GM18951 (cell line): Measurements from ENCODE around the gene PCDHGA12.
"Not testable (repeated sequence)": the region's sequence is repeated elsewhere in the genome, so short reads cannot be mapped to it uniquely, and the experiment has no call there.

ENCODE experiments used
- POLR2A ChIP-seq: IDR thresholded peaks from 4 replicates; pipeline ENCODE4 v1.6.1; 2011; ENCODE audit warnings: mild to moderate bottlenecking; ENCODE audit not compliant: insufficient read length, insufficient read depth; ENCODE audit errors: extremely low read depth
- in situ Hi-C: fragments of 300-500 bp; cut with MboI; formaldehyde crosslinking; loops from one replicate; pipeline ENCODE4 v1.12.0; 2022; ENCODE audit warnings: low sequenced_read_pairs, mixed read lengths, inconsistent platforms; ENCODE audit not compliant: unreplicated experiment

The PCDHGA12 gene

DNA sequence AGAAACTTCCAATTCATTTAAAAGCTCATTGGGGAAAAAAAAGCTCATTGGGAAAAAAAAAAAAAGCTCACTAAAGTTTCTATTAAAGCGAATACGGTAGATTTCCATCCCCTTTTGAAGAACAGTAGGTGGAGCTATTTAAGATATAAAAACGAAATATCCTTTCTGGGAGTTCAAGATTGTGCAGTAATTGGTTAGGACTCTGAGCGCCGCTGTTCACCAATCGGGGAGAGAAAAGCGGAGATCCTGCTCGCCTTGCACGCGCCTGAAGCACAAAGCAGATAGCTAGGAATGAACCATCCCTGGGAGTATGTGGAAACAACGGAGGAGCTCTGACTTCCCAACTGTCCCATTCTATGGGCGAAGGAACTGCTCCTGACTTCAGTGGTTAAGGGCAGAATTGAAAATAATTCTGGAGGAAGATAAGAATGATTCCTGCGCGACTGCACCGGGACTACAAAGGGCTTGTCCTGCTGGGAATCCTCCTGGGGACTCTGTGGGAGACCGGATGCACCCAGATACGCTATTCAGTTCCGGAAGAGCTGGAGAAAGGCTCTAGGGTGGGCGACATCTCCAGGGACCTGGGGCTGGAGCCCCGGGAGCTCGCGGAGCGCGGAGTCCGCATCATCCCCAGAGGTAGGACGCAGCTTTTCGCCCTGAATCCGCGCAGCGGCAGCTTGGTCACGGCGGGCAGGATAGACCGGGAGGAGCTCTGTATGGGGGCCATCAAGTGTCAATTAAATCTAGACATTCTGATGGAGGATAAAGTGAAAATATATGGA is at the start of gene PCDHGA12:
PCDHGA12 (plus strand) TSS at position 176 of the 782 bp plus-strand sequence; CDS start at position 429, 253 bp downstream.
- in situ Hi-C loops: no loop called here
- TF ChIP-seq POLR2A: no peak

- in situ Hi-C loops: no loop called here
- TF ChIP-seq POLR2A: no peak
Measured at GRCh38 chr5:141382469-141383294, 47.6 kb upstream of the PCDHGA12 start, which contains the start of gene PCDHGA7. TSS of gene PCDHGA7 (plus strand) at chr5:141382742. CDS start at chr5:141382900, 158 bp downstream.

DNA sequence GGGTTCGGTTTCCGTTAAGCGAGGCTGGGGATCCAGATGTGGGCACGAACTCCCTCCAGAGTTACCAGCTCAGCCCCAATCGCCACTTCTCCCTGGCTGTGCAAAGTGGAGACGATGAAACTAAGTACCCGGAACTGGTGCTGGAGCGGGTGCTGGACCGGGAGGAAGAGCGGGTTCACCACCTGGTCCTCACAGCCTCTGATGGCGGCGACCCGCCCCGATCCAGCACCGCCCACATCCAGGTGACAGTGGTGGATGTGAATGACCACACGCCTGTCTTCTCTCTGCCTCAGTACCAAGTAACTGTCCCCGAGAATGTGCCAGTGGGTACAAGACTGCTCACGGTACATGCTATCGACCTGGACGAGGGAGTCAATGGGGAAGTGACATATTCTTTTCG is 47.0 kb upstream of the PCDHGA12 start:
- in situ Hi-C loops: no loop called here
- TF ChIP-seq POLR2A: no peak

DNA sequence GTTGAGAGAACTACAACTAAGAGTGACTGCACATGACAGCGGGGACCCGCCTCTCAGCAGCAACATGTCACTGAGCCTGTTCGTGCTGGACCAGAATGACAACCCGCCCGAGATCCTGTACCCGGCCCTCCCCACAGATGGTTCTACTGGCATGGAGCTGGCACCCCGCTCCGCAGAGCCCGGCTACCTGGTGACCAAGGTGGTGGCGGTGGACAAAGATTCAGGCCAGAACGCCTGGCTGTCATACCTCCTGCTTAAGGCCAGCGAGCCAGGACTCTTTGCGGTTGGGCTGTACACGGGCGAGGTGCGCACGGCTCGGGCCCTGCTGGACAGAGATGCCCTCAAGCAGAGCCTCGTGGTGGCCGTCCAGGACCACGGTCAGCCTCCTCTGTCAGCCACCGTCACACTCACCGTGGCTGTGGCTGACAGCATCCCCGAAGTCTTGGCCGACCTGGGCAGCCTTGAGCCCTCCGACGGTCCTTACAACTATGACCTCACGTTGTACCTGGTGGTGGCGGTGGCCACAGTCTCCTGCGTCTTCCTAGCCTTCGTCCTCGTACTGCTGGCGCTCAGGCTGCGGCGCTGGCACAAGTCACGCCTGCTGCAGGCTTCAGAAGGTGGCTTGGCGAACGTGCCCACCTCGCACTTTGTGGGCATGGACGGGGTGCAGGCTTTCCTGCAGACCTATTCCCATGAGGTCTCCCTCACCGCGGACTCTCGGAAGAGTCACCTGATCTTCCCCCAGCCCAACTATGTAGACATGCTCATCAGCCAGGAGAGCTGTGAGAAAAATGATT is 45.6 kb upstream of the PCDHGA12 start:
- in situ Hi-C loops: no loop called here
- TF ChIP-seq POLR2A: no peak

GRCh38 chr5:141387557-141388311 is 42.6 kb upstream of the PCDHGA12 start, which contains the start of gene PCDHGB4:
TSS of gene PCDHGB4 (plus strand) at chr5:141387698. CDS start at chr5:141387885, 187 bp downstream.
- in situ Hi-C loops: not testable (repeated sequence)

DNA sequence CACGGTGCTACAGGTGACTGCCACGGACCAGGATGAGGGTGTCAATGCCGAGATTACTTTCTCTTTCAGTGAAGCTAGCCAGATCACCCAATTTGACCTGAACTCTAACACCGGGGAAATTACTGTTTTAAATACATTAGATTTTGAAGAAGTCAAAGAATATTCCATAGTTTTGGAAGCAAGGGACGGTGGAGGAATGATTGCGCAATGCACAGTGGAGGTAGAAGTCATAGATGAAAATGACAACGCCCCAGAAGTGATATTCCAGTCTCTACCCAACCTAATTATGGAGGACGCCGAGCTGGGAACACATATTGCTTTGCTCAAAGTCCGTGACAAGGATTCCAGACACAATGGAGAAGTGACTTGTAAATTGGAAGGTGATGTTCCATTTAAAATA is 41.6 kb upstream of the PCDHGA12 start:
- in situ Hi-C loops: no loop called here
- TF ChIP-seq POLR2A: no peak

- TF ChIP-seq POLR2A: no peak
- in situ Hi-C loops: no loop called here
Measured at GRCh38 chr5:141389153-141390042, 40.9 kb upstream of the PCDHGA12 start.

DNA sequence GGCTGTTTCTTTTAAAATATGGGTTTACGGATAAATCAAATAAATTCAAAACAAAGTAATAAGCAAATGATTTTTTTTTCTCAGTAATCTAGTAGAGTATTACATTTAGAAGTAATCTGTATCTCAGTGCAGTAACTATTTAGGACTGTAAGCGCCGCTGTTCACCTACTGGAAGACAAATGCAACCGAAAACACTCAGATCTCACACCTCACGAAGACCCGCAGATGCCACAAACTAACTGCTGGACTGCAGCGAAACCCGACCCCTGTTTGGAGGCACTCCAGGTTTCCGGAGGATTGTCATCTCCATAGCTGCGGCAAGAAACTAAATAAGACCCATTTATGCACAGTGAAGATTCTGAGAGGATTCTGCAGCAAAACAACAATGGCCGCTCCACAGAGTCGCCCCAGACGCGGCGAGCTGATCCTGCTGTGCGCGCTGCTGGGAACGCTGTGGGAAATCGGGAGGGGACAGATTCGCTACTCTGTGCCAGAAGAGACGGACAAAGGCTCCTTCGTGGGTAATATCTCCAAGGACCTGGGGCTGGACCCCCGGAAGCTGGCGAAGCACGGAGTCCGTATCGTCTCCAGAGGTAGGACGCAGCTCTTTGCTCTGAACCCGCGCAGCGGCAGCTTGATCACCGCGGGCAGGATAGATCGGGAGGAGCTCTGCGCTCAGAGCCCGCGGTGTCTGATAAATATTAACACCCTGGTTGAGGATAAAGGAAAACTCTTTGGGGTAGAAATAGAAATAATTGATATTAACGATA is 37.7 kb upstream of the PCDHGA12 start, which contains the start of gene PCDHGA8:
PCDHGA8 (plus strand) TSS at position 205 of the 770 bp plus-strand sequence; CDS start at position 386, 181 bp downstream.
- in situ Hi-C loops: no loop called here
- TF ChIP-seq POLR2A: no peak

GRCh38 chr5:141393267-141393666 is 37.0 kb upstream of the PCDHGA12 start:
- TF ChIP-seq POLR2A: no peak
- in situ Hi-C loops: no loop called here

DNA sequence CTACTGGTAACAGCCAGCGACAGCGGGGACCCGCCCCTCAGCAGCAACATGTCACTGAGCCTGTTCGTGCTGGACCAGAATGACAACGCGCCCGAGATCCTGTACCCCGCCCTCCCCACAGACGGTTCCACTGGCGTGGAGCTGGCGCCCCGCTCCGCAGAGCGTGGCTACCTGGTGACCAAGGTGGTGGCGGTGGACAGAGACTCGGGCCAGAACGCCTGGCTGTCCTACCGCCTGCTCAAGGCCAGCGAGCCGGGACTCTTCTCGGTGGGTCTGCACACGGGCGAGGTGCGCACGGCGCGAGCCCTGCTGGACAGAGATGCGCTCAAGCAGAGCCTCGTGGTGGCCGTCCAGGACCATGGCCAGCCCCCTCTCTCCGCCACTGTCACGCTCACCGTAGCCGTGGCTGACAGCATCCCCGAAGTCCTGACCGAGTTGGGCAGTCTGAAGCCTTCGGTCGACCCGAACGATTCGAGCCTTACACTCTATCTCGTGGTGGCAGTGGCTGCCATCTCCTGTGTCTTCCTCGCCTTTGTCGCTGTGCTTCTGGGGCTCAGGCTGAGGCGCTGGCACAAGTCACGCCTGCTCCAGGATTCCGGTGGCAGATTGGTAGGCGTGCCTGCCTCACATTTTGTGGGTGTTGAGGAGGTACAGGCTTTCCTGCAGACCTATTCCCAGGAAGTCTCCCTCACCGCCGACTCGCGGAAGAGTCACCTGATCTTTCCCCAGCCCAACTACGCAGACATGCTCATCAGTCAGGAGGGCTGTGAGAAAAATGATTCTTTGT is 35.7 kb upstream of the PCDHGA12 start:
- in situ Hi-C loops: not testable (repeated sequence)

GRCh38 chr5:141397756-141398551 is 32.4 kb upstream of the PCDHGA12 start, which contains the start of gene PCDHGB5:
TSS of gene PCDHGB5 (plus strand) at chr5:141397947. CDS start at chr5:141398128, 181 bp downstream.
- in situ Hi-C loops: not testable (repeated sequence)
